K562 (cell line): ENCODE measurements around the gene FSHR. TPM values are rescaled to one million over a fixed set of nuclear protein-coding genes. Genes with fewer than 3 reads are reported as not detected.

Experiments used
- CHD7 ChIP-seq: fragments of 200-600 bp; sonication (generic); IDR thresholded peaks from one replicate; pipeline ENCODE4 v1.6.1; 2012; ENCODE audit warnings: mild to moderate bottlenecking, low read depth, low read length, inconsistent platforms
- polyA plus RNA-seq, 8 experiments: library from polyadenylated mRNA; depleted of rRNA in 4 of 8; stranded (reverse) in 5 of 8; unstranded in 3 of 8; fragments of >200 nt; fragmentation: Nextera tagmentation in 2 of 8; fragmentation: Illumina TruSeq in 1 of 8; extraction: Ambion mirVana in 2 of 8; extraction: Trizol in 1 of 8; gene quantifications; 2 replicates each; pipeline versions ENCODE4 v1.2.1 to v1.2.3, GENCODE V29; 2011 to 2014; ENCODE audit warnings: inconsistent platforms in 1 of 8, missing spikeins in 1 of 8
- total RNA-seq, 7 experiments: library from RNA; depleted of rRNA in 6 of 7; stranded (reverse); fragments of >200 nt in 6 of 7; fragmentation: Illumina TruSeq in 2 of 7; extraction: Trizol in 2 of 7; gene quantifications; 2 replicates each; pipeline versions ENCODE4 v1.2.1 to v1.2.3, GENCODE V29; 2011 to 2021; ENCODE audit warnings: low replicate concordance in 1 of 7

FSHR gene
- total and polyA plus RNA-seq, 9 of the 15 experiments (the other 6 are each of a cell fraction or from before 2014, with no cell fraction given): not detected

- TF ChIP-seq CHD7: no peak
- TF ChIP-seq, all 486 proteins: peak for 0
Observed at GRCh38 chr2:49111006-49111405, 43.3 kb downstream of the FSHR start (continued).
